Ramos (cell line): Measurements from ENCODE around the gene LAS1L.
"Not testable (repeated sequence)": the region's sequence is repeated elsewhere in the genome, so short reads cannot be mapped to it uniquely, and the experiment has no call there.

Experiments used
- in situ Hi-C: fragments of 300-500 bp; cut with MboI; formaldehyde crosslinking; loops from one replicate; pipeline ENCODE4 v1.14.3; 2022; ENCODE audit warnings: low sequenced_read_pairs; ENCODE audit not compliant: unreplicated experiment

The LAS1L gene

DNA sequence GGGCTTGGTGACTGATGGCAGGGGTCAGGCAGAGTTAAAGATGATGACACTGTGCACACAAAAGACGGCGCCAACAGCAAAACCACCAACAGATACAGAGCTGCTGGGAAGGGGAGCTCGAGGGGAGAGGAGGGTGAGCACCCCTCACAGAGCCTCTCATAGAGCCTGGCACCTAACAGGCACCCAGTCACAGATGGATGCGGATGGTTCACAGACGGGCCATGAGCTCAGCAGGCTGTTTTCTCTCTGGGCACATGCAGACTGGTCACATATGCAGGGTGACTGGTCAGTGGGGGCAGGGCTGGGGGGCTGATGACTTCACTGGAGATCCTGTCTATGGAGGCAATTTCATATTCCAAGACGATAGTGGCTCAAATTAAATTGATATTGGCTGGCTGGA lies 15.1 kb downstream of the LAS1L start:
- in situ Hi-C loops, result not testable (repeated sequence)

- in situ Hi-C loops, result not testable (repeated sequence)
These were observed 15.6 kb downstream of the LAS1L start for GRCh38 chrX:65518980-65519379.

DNA sequence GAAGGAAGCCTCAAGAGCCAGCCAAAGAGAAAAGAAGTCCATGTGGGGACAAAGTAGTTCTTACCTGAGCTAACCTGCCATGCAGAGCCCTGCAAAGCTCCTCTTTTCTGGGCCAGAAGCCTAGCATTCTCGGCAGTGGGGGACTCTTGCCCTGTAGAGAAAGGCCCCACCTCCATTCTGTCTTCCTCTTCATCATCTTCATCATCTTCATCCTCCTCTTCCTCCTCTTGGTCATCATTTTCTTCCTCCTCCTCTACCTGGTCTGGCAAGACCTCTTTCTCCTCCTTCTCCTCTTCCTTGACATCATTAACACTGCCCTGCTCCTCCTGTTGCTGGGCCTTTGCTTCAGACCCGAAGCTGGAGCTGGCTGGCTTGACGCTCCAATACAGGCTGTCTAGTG lies 16.7 kb downstream of the LAS1L start:
- in situ Hi-C loops, result no loop called here

- in situ Hi-C loops, result no loop called here
These were observed 17.8 kb downstream of the LAS1L start for GRCh38 chrX:65516756-65517155.

- in situ Hi-C loops, result no loop called here
These were observed 21.0 kb downstream of the LAS1L start for GRCh38 chrX:65513610-65514009.

DNA sequence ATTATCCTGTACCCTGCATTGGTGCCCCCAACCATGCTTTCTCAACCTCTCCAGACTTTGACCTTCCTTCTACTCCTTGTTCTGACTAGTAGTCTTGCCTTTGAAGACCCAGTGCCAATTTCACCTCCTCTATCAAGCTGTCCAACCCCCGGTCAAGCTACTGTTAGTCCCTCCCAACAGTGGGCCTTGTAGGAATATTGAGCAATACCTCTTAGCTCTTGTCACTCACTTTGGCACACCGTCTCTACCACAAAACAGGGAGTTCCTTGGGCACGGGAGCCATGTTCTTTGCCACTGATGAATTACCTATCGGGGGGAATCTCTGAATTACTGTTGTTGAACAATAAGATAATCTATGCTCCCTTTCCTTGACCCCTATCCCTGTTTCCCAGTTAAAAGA lies 25.2 kb downstream of the LAS1L start:
- in situ Hi-C loops, result no loop called here

DNA sequence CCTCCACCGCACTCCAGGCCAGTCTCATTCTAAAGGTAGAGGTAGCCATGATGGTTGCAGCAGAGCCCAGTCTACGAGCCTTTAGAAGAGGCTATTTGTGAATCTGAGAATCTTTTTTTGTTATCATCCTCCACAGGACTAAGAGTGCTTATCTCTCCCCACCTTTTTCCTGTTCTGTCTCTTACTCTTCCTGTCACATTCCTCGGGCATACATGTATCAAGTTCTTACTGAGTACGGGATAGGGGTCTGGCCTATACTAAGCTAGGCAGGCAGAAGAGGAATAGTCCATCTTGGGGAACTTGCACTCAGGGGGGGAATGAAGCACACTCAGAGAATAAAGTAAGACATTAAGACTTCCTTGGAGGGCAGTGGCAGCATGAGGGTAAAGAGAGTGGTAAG lies 25.7 kb downstream of the LAS1L start:
- in situ Hi-C loops, result no loop called here

DNA sequence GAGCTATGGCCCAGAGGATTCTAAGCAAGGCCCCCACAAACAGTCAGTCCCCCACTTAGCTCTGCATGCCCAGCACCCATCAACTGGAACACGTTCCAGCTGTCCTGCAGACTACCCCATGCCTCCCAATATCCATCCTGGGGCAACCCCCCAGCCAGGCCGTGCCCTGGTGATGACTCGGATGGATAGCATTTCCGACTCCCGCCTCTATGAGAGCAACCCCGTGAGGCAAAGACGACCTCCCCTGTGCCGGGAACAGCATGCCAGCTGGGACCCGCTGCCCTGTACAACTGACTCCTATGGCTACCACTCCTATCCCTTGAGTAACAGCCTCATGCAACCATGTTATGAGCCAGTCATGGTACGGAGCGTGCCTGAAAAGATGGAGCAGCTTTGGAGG lies 32.0 kb downstream of the LAS1L start:
- in situ Hi-C loops, result no loop called here

DNA sequence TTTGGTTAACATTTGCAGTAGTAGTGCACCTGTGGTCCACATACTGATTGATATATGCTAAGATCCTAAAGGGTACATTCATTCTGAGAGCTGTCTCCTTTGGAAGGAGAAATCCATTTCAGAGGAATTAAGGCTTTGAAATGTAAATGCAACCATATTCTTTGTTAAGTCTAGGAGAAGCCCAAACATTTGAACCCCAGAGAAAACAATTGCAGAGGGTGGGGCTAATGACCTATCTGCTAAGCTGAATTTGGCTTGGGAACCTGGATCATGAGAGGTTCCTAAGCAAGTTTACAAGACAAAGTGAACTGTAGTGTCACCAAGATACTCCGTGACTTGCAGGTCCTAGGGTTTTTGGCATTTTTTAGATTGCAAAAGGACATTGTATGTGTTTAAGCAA lies 41.2 kb downstream of the LAS1L start:
- in situ Hi-C loops, result no loop called here

GRCh38 chrX:65491620-65492019 lies 43.0 kb downstream of the LAS1L start:
- in situ Hi-C loops, result no loop called here

- in situ Hi-C loops, result no loop called here
These were observed 46.1 kb downstream of the LAS1L start for GRCh38 chrX:65488495-65488894.

DNA sequence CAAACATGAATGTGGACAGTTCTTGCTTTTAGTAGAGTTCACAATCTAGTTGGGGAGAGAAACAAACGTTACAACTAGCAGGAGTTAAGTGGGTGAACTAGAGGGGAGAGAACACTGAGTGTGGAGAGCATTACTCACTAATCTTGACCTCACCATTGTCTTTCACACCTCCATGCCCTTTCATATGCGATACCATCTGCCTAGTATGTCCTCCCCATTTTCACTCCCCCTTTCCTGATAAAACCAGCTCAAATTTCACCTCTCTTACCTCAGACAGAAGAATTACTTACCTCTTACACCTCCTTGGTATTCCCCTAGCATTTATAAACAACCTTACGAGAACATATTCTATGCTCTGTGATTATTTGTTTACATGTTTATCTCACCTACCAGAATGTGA lies 53.6 kb downstream of the LAS1L start:
- in situ Hi-C loops, result no loop called here

DNA sequence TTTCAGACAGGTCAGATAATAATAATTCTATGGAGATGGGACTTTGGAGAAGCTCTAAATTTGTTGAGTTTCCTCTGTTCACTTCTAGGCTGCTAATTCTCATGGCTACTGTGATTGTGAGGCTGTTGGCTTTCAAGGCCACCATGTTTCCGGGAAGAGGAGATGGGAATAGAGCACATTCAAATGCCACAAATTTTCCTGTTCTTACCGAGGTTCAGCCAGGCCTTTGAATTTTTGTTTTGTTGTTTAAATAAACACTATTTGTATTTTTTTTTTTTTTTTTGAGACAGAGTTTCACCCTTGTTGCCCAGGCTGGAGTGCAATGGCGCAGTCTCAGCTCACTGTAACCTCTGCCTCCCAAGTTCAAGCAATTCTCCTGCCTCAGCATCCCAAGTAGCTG lies 55.5 kb downstream of the LAS1L start:
- in situ Hi-C loops, result not testable (repeated sequence)

DNA sequence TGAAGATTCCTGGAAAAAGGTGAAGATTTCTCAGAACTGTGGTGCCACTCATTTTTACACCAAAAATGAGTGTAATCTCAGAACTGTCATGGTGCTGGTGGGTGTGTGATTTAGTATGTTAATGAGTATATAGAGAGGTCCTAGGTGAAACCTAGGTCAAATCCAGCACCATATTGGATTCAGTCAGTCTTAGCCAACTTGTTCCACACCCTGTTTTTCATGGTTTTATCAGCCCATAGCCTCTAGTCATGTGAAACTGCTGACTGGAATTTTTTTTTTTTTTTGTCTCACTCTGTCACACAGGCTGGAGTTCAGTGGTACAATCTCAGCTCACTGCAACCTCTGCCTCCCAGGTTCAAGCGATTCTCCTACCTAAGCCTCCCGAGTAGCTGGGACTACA lies 58.0 kb downstream of the LAS1L start:
- in situ Hi-C loops, result no loop called here

DNA sequence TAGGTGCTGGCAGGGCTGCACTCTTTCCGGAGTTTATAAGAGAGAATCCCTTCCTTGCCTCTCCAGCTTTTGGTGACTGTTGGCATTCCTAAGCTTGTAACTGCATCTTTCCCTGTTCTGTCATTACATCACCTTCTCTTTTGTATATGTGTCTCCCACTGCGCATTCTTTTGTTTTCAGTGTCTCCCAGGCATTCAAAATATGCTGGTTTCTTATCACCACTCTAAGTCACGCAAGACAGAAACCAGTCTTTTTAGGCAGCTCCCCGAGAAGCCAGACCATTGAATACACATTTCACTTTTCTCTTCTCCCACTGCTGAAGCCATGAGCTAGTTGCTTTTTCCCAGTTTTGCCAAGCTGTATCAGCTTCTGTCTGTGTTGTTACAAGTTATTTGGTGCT lies 71.0 kb downstream of the LAS1L start:
- in situ Hi-C loops, result no loop called here
